Peyer's patch (tissue), 4 donors: ENCODE results near the gene CHURC1. TPM values are rescaled to one million over a fixed set of nuclear protein-coding genes. Genes with fewer than 3 reads are reported as not detected.

ENCODE experiments used
- DNase-seq, 3 donors: peaks; one replicate each; pipeline ENCODE4 v3.0.0-alpha.2; 2017 to 2019
- H3K27ac ChIP-seq, 4 donors: fragments of 200-600 bp; sonication (generic); one replicate each; pipeline ENCODE4 v1.5.1; 2016 to 2019
- H3K27me3 ChIP-seq, 2 donors: fragments of 200-600 bp; sonication (generic); one replicate each; pipeline ENCODE4 v1.5.1; 2019
- H3K36me3 ChIP-seq, 3 donors: fragments of 200-600 bp; sonication (generic); one replicate each; pipeline ENCODE4 v1.5.1; 2016 to 2019
- H3K4me1 ChIP-seq, 4 donors: fragments of 200-600 bp; sonication (generic); one replicate each; pipeline ENCODE4 v1.5.1; 2016 to 2019
- H3K4me3 ChIP-seq, 4 donors: fragments of 200-600 bp; sonication (generic); 1 replicate in 3 of 4; 2 replicates in 1 of 4; pipeline ENCODE4 v1.5.1; 2016 to 2019; ENCODE audit warnings: mild to moderate bottlenecking in 1 of 4
- H3K9me3 ChIP-seq, 4 donors: fragments of 200-600 bp; sonication (generic); one replicate each; pipeline ENCODE4 v1.5.1; 2016 to 2019; ENCODE audit warnings: mild to moderate bottlenecking in 1 of 4
- CTCF ChIP-seq, 6 experiments: fragments of 450-650 bp in 4 of 6; fragments of 200-600 bp in 2 of 6; sonication (generic) in 1 of 6; IDR thresholded peaks; one replicate each; pipeline ENCODE4 v1.5.1; 2017 to 2019; ENCODE audit warnings: antibody characterized with exemption in 6 of 6, mild to moderate bottlenecking in 3 of 6, moderate library complexity in 1 of 6
- POLR2A ChIP-seq, 2 donors: fragments of 450-650 bp; IDR thresholded peaks; one replicate each; pipeline ENCODE4 v1.5.1; 2017; ENCODE audit warnings: antibody characterized with exemption in 2 of 2, mild to moderate bottlenecking in 2 of 2, moderate library complexity in 2 of 2
- total RNA-seq, 4 donors: library from RNA; depleted of rRNA; stranded (reverse); fragments of >200 nt; gene quantifications; one replicate each; pipeline ENCODE4 v1.1.0, GENCODE V29; 2016

The CHURC1 gene
- 10 to 100 TPM; 51.2 to 72.3 (median 69.7) TPM for total RNA-seq

DNA sequence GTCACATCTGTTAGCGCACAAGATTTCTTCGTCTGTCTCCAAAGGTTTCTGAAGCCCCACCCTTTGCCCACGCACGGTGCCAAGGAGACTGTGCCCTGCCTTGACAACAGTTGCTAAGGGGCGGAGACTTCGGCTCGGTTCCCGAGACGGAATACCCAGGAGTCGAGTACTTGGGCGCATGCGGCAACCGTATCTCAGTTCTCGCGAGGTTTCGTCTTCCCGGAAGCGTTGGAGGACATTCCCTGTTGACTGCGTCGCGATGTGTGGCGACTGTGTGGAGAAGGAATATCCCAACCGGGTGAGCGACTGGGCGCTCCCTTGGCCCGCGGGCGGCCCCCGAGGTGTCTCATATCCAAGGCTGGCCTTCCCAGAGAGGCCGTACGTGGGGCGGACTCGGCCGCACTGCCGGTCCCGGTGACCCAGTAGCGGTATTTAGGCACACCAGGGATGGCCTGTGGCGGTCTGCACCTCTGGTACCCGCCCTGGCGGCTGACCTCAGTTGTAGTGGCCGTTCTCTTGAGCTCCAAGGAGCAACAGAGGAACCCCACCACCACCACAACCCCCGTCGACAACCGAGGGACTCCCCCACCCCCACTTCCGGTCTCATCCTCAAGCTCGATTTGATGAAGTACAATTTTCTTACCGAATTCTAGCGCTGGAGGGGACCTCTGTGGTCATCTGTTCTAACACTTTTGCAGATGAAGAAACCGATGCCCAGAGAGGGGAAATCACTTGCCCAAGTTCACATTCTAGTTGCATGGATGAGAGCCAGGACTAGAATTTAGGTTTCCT, at the start of gene CHURC1:
CHURC1 (plus strand) TSS at position 219 of the 792 bp plus-strand sequence; CDS start at position 260, 41 bp downstream.
- H3K36me3 ChIP-seq: no peaks in the 10 kb centered on the region
- H3K9me3 ChIP-seq: no peaks in the 10 kb centered on the region
- H3K4me1 ChIP-seq: peaks cover 0 to 20% (median 6%) of the 10 kb centered on the region in 4 donors
- H3K27ac ChIP-seq: peak within 1 kb of the TSS; percentile 92 to 94 (median 93)
- peak; percentile 97 to 99 (median 98) for DNase-seq
- H3K4me3 ChIP-seq: peak within 1 kb of the TSS; percentile 62 to 88 (median 74)
- no peaks in the 10 kb centered on the region for H3K27me3 ChIP-seq
- peak; percentile 69 to 81 for TF ChIP-seq POLR2A (IDR thresholded peaks at IDR 0.05)
- TF ChIP-seq CTCF (IDR thresholded peaks at IDR 0.05): no peak

GRCh38 chr14:64865109-64865508, 49.1 kb upstream of the CHURC1 start:
- Histone ChIP-seq H3K9me3 (no peaks in the 10 kb centered on the region), H3K36me3 (no peaks in the 10 kb centered on the region), H3K4me1 (no peaks in the 10 kb centered on the region), H3K27me3 (no peaks in the 10 kb centered on the region), H3K4me3 (no peak overlapping the region), H3K27ac (no peak overlapping the region)
- DNase-seq: no peak
- no peak for TF ChIP-seq CTCF (IDR thresholded peaks at IDR 0.05)
- TF ChIP-seq POLR2A (IDR thresholded peaks at IDR 0.05): no peak

GRCh38 chr14:64865992-64866391, 48.3 kb upstream of the CHURC1 start:
- H3K27ac ChIP-seq: no peak overlapping the region
- no peaks in the 10 kb centered on the region for H3K27me3 ChIP-seq
- H3K9me3 ChIP-seq: no peaks in the 10 kb centered on the region
- no peak overlapping the region for H3K4me3 ChIP-seq
- H3K4me1 ChIP-seq: no peaks in the 10 kb centered on the region
- no peak for TF ChIP-seq CTCF (IDR thresholded peaks at IDR 0.05)
- TF ChIP-seq POLR2A (IDR thresholded peaks at IDR 0.05): no peak
- DNase-seq: no peak
- H3K36me3 ChIP-seq: no peaks in the 10 kb centered on the region

- Histone ChIP-seq H3K36me3 (no peaks in the 10 kb centered on the region), H3K4me1 (no peaks in the 10 kb centered on the region), H3K27ac (no peak overlapping the region), H3K4me3 (no peak overlapping the region), H3K9me3 (no peaks in the 10 kb centered on the region), H3K27me3 (no peaks in the 10 kb centered on the region)
- DNase-seq: no peak
- TF ChIP-seq CTCF (IDR thresholded peaks at IDR 0.05) (no peak), POLR2A (IDR thresholded peaks at IDR 0.05) (no peak)
These were observed 47.1 kb upstream of the CHURC1 start for GRCh38 chr14:64867182-64867581.

DNA sequence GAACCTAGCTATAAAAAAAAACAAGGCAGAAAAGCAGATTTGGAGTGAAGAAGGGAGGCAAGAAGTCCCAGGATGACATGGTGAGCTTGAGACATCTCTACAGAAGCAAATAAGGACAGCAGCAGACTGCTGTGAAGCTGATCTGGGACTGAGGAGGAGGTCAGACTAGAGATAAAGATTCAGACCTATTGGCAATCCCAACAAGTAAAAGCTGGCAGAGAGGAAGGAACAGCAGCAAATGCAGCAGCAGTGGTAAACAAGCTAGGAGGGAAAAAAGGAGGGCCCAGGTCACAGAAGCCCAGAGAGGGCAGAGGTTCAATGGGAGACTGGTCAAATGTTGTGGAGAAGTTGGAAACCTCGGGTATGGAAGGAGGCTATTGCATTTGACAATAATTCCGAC, 45.9 kb upstream of the CHURC1 start:
- Histone ChIP-seq H3K27me3 (no peaks in the 10 kb centered on the region), H3K4me3 (no peak overlapping the region), H3K27ac (no peak overlapping the region), H3K4me1 (no peaks in the 10 kb centered on the region), H3K36me3 (no peaks in the 10 kb centered on the region), H3K9me3 (no peaks in the 10 kb centered on the region)
- no peak for DNase-seq
- TF ChIP-seq CTCF (IDR thresholded peaks at IDR 0.05) (no peak), POLR2A (IDR thresholded peaks at IDR 0.05) (no peak)
